DND-41 (cell line): ENCODE results near the gene PPP2R2D.

Source experiments
- ATAC-seq: fragments of 200-7000 bp; cut with Tn5 transposase; 3 replicates; pipeline ENCODE4 v1.9.1; 2021; ENCODE audit warnings: low read depth; ENCODE audit not compliant: insufficient read depth
- DNase-seq: peaks from one replicate; pipeline ENCODE4 v3.0.0-alpha.2; 2020
- H2AFZ ChIP-seq: 2 replicates; pipeline ENCODE4 v1.6.0; 2012; ENCODE audit warnings: low read depth, low read length
- H3K27ac ChIP-seq: 2 replicates; pipeline ENCODE4 v1.5.1; 2012; ENCODE audit warnings: low read length, inconsistent platforms
- H3K27me3 ChIP-seq: fragments of 200-600 bp; sonication (generic); 2 replicates; pipeline ENCODE4 v1.6.0; 2012; ENCODE audit warnings: low read length, mild to moderate bottlenecking, inconsistent platforms; ENCODE audit not compliant: insufficient read depth, poor library complexity
- H3K36me3 ChIP-seq: 2 replicates; pipeline ENCODE4 v1.5.1; 2012; ENCODE audit warnings: low read length, inconsistent platforms; ENCODE audit not compliant: insufficient read depth
- H3K4me1 ChIP-seq: 2 replicates; pipeline ENCODE4 v1.5.1; 2012; ENCODE audit warnings: mild to moderate bottlenecking, low read length; ENCODE audit not compliant: insufficient read depth
- H3K4me2 ChIP-seq: 2 replicates; pipeline ENCODE4 v1.6.0; 2012; ENCODE audit warnings: mild to moderate bottlenecking, moderate library complexity, low read length, inconsistent platforms; ENCODE audit not compliant: insufficient read depth
- H3K4me3 ChIP-seq, 2 experiments: fragments of 200-600 bp in 1 of 2; shearing (Covaris generic) in 1 of 2; 2 replicates each; pipeline ENCODE4 v1.5.1; 2012 to 2016; ENCODE audit warnings: inconsistent platforms in 2 of 2, low read length in 2 of 2, mild to moderate bottlenecking in 2 of 2, low read depth in 1 of 2, moderate library complexity in 1 of 2
- H3K79me2 ChIP-seq: 2 replicates; pipeline ENCODE4 v1.6.0; 2012; ENCODE audit warnings: low read length, inconsistent platforms; ENCODE audit not compliant: insufficient read depth
- H3K9ac ChIP-seq: 2 replicates; pipeline ENCODE4 v1.6.0; 2012; ENCODE audit warnings: low read depth, mild to moderate bottlenecking, inconsistent platforms, low read length, moderate library complexity
- H3K9me3 ChIP-seq: 2 replicates; pipeline ENCODE4 v1.5.1; 2012; ENCODE audit warnings: low read length, moderate library complexity, mild to moderate bottlenecking, inconsistent platforms; ENCODE audit not compliant: insufficient read depth, severe bottlenecking
- H4K20me1 ChIP-seq: 2 replicates; pipeline ENCODE4 v1.6.0; 2012; ENCODE audit warnings: low read length; ENCODE audit not compliant: insufficient read depth
- CTCF ChIP-seq: IDR thresholded peaks from 2 replicates; pipeline ENCODE4 v1.5.1; 2012; ENCODE audit warnings: borderline replicate concordance, low read length, moderate library complexity, mild to moderate bottlenecking; ENCODE audit not compliant: poor library complexity, severe bottlenecking; ENCODE audit errors: extremely low read depth
- EZH2 ChIP-seq: IDR thresholded peaks from 3 replicates; pipeline ENCODE4 v1.6.1; 2012; ENCODE audit warnings: borderline replicate concordance, low read depth, mild to moderate bottlenecking, moderate library complexity, low read length, inconsistent platforms; ENCODE audit not compliant: severe bottlenecking

The PPP2R2D gene

GRCh38 chr10:132003282-132003924 lies 102.6 kb downstream of the PPP2R2D start:
- H4K20me1 ChIP-seq: no peaks in the 10 kb centered on the region
- ATAC-seq (no peak), DNase-seq (no peak)
- no peaks in the 10 kb centered on the region for H3K27me3 ChIP-seq
- no peak overlapping the region for H3K4me3 ChIP-seq
- no peak for TF ChIP-seq CTCF
- no peak for TF ChIP-seq EZH2
- H3K79me2 ChIP-seq: no peaks in the 10 kb centered on the region
- H3K9ac ChIP-seq: no peak overlapping the region
- H3K4me1 ChIP-seq: no peaks in the 10 kb centered on the region
- peaks cover 3% of the 10 kb centered on the region for H3K9me3 ChIP-seq
- no peak overlapping the region for H2AFZ ChIP-seq
- H3K4me2 ChIP-seq: no peak overlapping the region
- H3K27ac ChIP-seq: no peak overlapping the region
- H3K36me3 ChIP-seq: no peaks in the 10 kb centered on the region

GRCh38 chr10:132004052-132004451 lies 103.2 kb downstream of the PPP2R2D start:
- Histone ChIP-seq H3K79me2 (no peaks in the 10 kb centered on the region), H4K20me1 (no peaks in the 10 kb centered on the region), H3K4me2 (no peak overlapping the region), H3K27me3 (no peaks in the 10 kb centered on the region), H3K9ac (no peak overlapping the region), H3K9me3 (peaks cover 3% of the 10 kb centered on the region), H3K36me3 (no peaks in the 10 kb centered on the region), H3K4me3 (no peak overlapping the region), H3K27ac (no peak overlapping the region), H3K4me1 (no peaks in the 10 kb centered on the region), H2AFZ (no peak overlapping the region)
- no peak for ATAC-seq
- no peak for TF ChIP-seq EZH2
- no peak for TF ChIP-seq CTCF
- DNase-seq: no peak

- Histone ChIP-seq H3K9ac (no peak overlapping the region), H3K27me3 (no peaks in the 10 kb centered on the region), H3K27ac (no peak overlapping the region), H3K4me3 (no peak overlapping the region), H3K4me1 (no peaks in the 10 kb centered on the region), H3K36me3 (no peaks in the 10 kb centered on the region), H3K9me3 (peaks cover 3% of the 10 kb centered on the region), H4K20me1 (no peaks in the 10 kb centered on the region), H3K4me2 (no peak overlapping the region), H2AFZ (no peak overlapping the region), H3K79me2 (no peaks in the 10 kb centered on the region)
- DNase-seq (no peak), ATAC-seq (no peak)
- TF ChIP-seq EZH2 (no peak), CTCF (no peak)
These were observed 104.3 kb downstream of the PPP2R2D start for GRCh38 chr10:132005147-132005546.

- H3K9ac ChIP-seq: no peak overlapping the region
- H3K27me3 ChIP-seq: no peaks in the 10 kb centered on the region
- no peaks in the 10 kb centered on the region for H3K79me2 ChIP-seq
- peaks cover 3% of the 10 kb centered on the region for H3K9me3 ChIP-seq
- H3K4me2 ChIP-seq: no peak overlapping the region
- no peak overlapping the region for H3K4me3 ChIP-seq
- H3K4me1 ChIP-seq: no peaks in the 10 kb centered on the region
- H3K27ac ChIP-seq: no peak overlapping the region
- TF ChIP-seq CTCF (no peak), EZH2 (no peak)
- no peak for ATAC-seq
- no peak for DNase-seq
- H2AFZ ChIP-seq: no peak overlapping the region
- no peaks in the 10 kb centered on the region for H4K20me1 ChIP-seq
- no peaks in the 10 kb centered on the region for H3K36me3 ChIP-seq
These were observed 106.2 kb downstream of the PPP2R2D start for GRCh38 chr10:132006966-132007365.
